KOPT-K1 (cell line): ENCODE results near the gene FBXO22.
"Not testable (repeated sequence)": the region's sequence is repeated elsewhere in the genome, so short reads cannot be mapped to it uniquely, and the experiment has no call there.

Experiments used
- H3K27ac ChIP-seq: fragments of 200-600 bp; sonication (generic); 2 replicates; pipeline ENCODE4 v1.5.1; 2016; ENCODE audit warnings: antibody characterized with exemption, mild to moderate bottlenecking, low read depth, low read length; ENCODE audit not compliant: poor library complexity, severe bottlenecking
- H3K36me3 ChIP-seq: fragments of 200-600 bp; sonication (generic); 2 replicates; pipeline ENCODE4 v1.5.1; 2017; ENCODE audit warnings: antibody characterized with exemption, mild to moderate bottlenecking, low read length, moderate library complexity; ENCODE audit not compliant: insufficient read depth
- H3K9me3 ChIP-seq: fragments of 200-600 bp; sonication (generic); 2 replicates; pipeline ENCODE4 v1.5.1; 2017; ENCODE audit warnings: antibody characterized with exemption, low read length, mild to moderate bottlenecking; ENCODE audit not compliant: insufficient read depth, poor library complexity, severe bottlenecking

Gene FBXO22

GRCh38 chr15:75982468-75982867 is 78.8 kb downstream of the FBXO22 start:
- Histone ChIP-seq H3K36me3 (no peaks in the 10 kb centered on the region), H3K27ac (no peak overlapping the region), H3K9me3 (no peaks in the 10 kb centered on the region)

GRCh38 chr15:75984706-75985105 is 81.0 kb downstream of the FBXO22 start:
- not testable (repeated sequence) for H3K9me3 ChIP-seq, H3K27ac ChIP-seq, H3K36me3 ChIP-seq

DNA sequence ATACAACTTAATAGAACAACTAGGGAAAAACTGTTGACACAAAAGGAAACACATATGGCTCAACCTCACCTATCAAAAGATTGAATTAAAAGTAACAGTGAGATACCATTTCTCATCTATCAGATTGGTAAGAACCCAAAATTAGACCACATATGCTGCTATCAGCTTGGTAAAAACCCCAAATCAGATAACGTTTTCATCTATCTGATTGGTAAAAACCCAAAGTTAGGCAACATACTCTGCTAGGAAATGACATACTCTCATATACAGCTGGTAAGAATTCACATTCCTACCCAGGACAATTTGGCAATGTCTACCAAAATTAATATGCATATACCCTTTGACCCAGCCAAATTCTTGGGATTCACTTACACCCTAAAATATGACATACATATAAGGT is 82.3 kb downstream of the FBXO22 start:
- Histone ChIP-seq H3K36me3 (no peaks in the 10 kb centered on the region), H3K9me3 (no peaks in the 10 kb centered on the region), H3K27ac (no peak overlapping the region)

DNA sequence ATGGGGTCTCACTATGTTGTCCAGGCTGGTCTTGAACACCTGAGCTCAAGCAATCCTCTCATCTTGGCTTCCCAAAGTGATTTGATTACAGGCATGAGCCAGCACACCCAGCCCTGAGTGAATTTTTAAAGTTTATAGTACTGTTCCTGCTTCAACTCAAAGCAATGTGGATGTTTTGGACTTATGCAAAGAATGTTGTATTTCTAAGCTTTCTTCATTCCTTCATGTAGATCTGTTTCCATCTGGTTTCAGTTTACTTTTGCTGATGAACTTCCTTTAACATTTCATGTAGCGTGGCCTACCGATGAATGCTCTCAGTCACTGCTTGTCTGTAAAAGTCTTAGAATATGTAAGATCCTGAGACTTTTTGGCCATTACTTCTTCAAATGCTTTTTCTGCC is 85.4 kb downstream of the FBXO22 start:
- Histone ChIP-seq H3K27ac (no peak overlapping the region), H3K36me3 (no peaks in the 10 kb centered on the region), H3K9me3 (peaks cover 8% of the 10 kb centered on the region)

DNA sequence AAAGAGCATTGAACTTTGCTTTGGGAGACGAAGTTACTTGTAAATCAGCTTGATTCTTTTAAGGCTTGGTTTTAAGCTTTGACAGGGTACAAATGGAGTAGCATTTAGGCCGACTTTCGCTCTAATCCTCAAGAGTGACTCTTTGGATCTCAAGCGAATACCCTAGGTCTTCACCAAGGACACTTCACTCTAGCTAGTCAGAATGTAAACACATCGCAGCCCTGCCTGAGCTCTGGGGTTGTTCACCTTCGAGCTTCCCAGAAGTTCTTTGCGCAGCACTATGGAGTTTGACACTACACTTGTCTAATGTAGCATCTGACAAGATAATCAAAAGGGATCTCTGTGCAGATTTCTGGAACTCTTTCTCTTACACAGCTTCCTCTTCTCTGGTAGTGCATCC is 86.2 kb downstream of the FBXO22 start:
- Histone ChIP-seq H3K36me3 (no peaks in the 10 kb centered on the region), H3K9me3 (peaks cover 8% of the 10 kb centered on the region), H3K27ac (no peak overlapping the region)
